ENCODE measurements around the gene DMD.

DMD gene

DNA sequence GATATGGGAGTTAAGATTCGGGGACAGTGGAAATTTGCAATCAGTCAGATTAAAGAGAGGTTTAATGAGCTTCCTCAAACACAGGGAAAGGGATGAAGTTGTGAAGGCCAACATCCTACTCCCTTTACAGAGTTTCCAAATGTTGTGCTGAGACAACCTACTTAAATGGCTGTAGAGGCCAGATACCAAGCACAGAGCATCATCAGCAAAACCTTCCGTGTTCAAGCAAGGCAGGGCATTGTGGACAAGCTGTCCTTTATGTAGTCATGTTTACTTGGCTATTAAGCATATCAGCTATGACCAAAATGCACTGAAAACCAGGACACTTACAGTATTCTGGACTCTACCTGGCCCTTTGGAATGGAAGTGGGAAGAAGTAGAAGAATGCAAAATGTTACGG lies 197.3 kb downstream of the DMD start:
- DNase-seq = no peak

DNA sequence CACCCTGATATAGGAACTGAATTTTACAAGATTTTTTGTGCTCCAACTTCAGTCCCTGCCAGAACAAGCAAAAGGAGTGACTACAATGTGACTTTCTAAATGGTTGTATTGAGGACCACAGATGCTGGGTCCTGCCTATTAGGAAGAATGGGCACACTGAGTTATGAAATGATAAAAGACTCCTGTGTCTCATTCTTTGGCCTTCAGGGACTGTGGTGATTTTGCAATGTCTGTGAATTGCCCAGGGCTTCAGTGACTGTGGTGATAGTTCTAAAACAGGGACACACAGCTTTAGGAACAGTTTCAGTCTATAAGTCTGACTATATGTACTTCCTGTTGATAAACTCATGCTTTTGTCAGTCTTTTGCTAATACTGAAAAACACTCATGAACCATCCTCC lies 210.2 kb downstream of the DMD start:
- DNase-seq = no peak

- DNase-seq = no peak
Observed at GRCh38 chrX:32998776-32999175, 212.6 kb downstream of the DMD start.

GRCh38 chrX:32995427-32995826 lies 215.9 kb downstream of the DMD start:
- DNase-seq = no peak

DNA sequence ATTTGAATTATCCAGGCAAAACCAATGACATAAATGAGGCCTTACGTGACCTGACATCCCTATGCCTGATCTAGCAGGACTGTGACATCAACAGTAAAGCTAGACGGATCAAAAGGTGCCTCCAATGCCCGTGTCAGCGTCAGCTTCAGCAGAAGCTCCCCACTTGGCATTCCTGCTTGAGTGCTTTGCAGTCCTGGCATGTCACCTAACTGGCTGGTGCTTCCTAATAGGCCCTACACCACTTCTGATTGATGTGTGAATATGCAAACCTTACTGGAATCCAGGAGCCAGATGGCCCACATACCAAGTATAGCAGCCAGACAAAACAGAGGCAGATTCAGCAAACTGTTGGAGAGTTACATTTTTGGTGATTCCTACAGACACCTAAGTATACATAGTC lies 224.2 kb downstream of the DMD start:
- no peak for DNase-seq

GRCh38 chrX:32985544-32985943 lies 225.8 kb downstream of the DMD start:
- no peak for DNase-seq

- no peak for DNase-seq
Observed at GRCh38 chrX:32966821-32967355, 244.5 kb downstream of the DMD start.

- no peak for DNase-seq
Observed at GRCh38 chrX:32954125-32954524, 257.2 kb downstream of the DMD start.

DNA sequence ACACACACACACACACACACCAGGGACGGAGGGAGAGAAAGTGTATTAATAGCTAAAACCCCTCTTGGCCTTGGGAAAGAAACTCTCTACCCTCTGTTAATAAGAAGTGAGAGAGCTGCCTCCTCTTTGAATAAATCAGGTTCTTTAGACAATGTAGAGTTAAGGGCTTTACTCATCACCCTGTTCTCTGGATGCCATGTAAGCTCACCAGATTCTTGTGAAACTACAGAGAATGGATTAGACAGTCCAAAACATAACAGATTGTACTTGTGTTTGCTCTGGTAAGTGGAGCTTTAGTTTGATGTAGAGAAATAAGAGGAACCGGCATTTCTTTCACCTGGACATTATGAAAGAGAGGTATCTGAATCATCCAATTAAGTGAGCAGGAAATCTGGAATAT lies 263.2 kb downstream of the DMD start:
- no peak for DNase-seq

GRCh38 chrX:32937043-32937442 lies 274.3 kb downstream of the DMD start:
- DNase-seq = no peak

- no peak for DNase-seq
Observed at GRCh38 chrX:32933548-32933947, 277.8 kb downstream of the DMD start.

DNA sequence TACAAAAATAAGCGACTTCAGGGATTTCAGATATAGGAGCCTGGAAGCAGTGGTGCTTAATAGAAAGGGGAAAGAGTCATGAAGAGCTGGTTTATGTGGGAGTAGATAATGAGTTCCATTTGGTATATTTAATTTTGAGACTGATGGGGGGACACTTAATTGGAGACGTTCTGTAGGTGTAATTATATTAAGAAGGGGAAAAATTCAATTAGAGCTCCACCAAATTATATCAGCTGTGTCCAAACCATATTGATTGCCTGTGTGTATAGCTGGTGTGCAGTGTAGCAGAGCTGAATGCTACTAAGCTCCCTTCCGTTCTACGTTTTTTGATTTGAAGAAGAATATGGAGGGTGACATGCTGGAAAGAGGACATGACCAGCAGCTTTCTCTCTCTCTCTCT lies 282.3 kb downstream of the DMD start:
- no peak for DNase-seq

GRCh38 chrX:32896088-32896487 lies 315.3 kb downstream of the DMD start:
- DNase-seq = no peak

GRCh38 chrX:32894679-32895078 lies 316.7 kb downstream of the DMD start:
- no peak for DNase-seq

- no peak for DNase-seq
Observed at GRCh38 chrX:32893751-32894150, 317.6 kb downstream of the DMD start.

DNA sequence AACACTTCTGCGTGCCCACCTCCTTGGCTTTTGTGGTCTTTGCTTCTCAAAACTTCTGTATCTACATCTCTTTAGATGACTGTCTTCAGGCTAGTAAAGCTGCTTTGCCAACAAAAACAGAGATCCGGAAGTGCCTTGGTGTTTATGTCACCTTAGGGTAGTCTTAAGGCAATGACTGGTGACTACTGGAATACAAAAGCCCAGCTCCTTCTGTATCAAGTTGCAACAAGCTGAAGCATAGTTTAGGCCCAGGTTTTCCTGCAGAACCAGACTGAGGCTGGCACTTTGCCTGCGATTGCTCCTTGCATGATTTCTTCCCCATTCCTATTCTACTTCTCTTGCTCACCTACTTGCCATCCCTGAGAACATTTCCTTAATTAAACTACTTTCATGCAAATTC lies 333.8 kb downstream of the DMD start:
- DNase-seq = no peak

DNA sequence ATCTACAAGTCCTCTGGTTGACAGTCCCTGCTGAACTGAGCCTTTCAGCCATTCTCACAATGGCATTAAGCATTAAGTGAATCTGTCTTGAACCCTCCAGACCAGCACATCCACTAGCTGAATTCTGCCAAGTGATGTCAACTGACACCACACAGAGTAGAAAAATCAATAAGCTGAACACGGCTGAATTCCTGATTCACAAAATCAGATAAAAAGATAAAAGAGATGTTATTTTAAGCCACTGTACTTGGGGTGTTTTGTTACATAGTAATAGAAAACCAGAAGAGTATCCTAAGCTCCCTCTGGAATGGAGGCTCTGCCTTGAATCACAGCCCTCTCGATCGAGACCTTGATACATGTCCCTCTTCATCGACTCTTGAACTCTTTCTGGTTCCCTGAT lies 336.5 kb downstream of the DMD start:
- no peak for DNase-seq

DNA sequence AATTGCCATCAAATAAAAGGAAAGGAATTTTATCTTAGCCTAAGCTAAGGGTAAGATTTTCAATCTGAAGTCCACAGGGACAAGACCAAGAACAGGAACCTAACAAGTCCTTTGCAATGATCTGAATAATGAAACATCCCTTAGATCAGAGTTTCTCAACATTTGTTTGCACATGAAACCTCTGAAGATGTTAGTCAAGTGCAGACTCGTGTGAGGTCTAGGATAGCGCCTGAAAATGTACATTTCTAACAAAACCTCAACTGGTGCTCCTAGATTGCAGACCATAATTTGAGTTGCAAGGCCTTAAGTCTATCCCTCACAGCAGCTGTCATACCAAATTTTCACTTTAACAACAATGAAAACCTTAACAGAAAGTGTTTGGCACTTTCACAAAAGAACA lies 337.6 kb downstream of the DMD start:
- no peak for DNase-seq

- no peak for DNase-seq
Observed at GRCh38 chrX:32871636-32872035, 339.7 kb downstream of the DMD start.

DNA sequence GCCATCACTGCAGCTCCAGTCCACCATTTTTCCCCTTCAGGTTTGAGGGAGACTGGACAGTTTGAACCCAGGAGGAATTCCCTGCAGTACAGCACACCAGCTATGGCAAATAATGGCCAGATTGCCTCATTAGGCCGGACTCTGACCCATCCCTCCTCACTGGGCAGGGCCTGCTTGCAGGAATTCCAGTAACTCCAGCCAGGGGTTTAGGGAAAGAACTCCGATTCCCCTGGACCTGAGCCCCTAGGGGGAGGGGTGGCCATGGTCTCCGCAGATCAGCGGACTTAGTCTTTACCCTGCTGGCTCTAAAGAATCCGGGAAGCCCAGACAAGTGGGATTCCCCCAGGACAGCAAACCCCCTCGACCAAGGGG lies 342.8 kb downstream of the DMD start:
- DNase-seq = no peak

DNA sequence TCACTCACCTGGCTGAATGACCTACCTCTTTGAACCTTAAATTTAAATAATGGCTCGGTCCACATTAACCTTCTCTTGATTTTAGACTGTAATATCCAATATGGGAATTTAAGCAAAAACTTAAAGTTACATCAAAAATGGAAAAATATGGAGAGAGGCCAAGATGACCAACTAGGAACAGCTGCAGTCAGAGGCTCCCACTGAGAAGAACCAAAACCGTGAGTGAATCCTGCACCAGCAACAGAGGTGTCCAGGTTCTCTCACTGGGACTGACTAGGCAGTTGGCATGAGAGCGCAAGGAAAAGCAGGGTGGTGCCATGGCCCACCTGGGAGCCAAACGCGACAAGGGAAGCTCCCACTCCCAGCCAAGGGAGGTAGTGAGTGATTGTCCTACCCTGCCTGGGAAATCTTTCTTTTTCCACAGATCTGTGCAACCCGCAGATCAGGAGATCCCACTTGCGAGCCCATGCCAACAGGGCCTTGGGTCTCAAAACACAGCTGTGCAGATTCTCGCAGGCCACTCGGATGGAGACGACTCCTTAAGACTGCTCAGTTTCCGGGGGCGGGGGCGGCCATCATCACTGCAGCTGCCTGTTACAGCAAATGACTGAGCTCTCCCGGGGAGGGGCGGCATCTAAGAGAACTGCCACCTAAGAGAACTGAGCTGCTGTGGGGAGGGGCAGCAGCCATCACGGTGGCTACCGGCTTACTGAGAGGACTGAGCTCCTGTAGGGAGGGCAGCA lies 343.4 kb downstream of the DMD start:
- DNase-seq = no peak

DNA sequence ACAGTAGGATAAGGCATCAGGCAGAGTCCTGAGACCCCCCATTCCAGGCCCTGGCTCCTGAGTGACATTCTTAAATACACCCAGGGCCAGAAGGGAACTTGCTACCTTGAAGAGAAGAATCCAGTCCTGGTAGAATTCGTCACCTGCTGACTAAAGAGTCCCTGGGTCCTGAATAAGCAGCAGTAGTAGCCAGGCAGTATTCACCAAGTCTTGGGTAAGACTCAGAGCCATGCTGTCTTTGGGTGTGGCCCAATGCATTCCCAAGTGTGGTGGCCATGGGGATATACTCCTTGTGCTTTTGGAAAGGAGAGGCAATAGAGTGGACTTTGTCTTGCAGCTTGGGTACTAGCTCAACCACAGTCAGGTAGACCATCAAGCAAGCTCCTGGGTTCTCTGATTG lies 359.1 kb downstream of the DMD start:
- no peak for DNase-seq

- no peak for DNase-seq
Observed at GRCh38 chrX:32851556-32851955, 359.8 kb downstream of the DMD start.

DNA sequence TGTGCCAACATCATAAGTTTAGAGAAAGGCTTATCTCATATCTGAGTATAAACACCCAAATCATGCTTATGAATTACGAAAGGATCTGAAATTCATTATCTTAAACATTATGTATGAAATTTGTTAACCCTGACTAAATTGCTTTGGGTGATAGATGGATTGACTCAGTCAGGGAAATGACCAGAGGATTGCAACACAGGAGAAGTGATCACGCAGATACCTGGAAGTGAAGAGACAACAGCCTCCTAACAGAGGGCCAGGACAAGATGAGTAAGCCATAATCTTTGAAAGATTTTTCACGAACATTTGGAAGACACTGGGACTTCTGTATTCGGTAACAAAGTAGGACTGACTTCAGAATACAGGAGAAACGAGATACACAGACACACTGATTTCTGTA lies 363.4 kb downstream of the DMD start:
- no peak for DNase-seq

GRCh38 chrX:32842053-32842452 lies 369.3 kb downstream of the DMD start:
- no peak for DNase-seq

All from NCI-H526 (cell line).